ENCODE measurements around the gene MCM9. TPM values are rescaled to one million over a fixed set of nuclear protein-coding genes. Genes with fewer than 3 reads are reported as not detected.

The MCM9 gene
- total and polyA plus RNA-seq, 12 donors, result 1.5 to 7.8 (median 5.2) TPM

DNA sequence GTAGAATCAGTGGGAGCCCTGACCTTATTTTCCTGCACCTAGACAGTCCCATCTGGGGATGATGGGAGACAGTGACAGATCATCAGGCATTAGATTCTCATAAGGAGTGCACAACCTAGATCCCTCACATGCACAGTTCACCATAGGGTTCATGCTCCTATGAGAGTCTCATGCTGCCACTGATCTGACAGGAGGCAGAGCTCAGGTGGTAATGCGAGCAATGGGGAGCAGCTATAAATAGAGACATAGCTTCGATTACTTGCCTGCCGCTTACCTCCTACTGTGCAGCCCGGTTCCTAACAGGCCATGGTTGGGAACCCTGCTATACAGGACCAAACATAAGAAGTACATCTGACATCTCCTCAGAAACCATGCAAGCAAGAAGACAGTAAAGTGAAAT is 72.5 kb downstream of the MCM9 start:
- no peak for TF ChIP-seq CTCF (IDR thresholded peaks at IDR 0.05)
- Histone ChIP-seq H3K27me3 (no peaks in the 10 kb centered on the region), H3K36me3 (no peaks in the 10 kb centered on the region), H3K4me1 (peaks cover 0 to 23% (median 14%) of the 10 kb centered on the region in 9 donors), H3K4me3 (no peak overlapping the region), H3K9me3 (peaks cover 0 to 25% (median 0%) of the 10 kb centered on the region in 11 donors), H3K27ac (no peak overlapping the region)
- no peak for ATAC-seq
- no peak for DNase-seq
- 93 to 94% methylated on average over 4 of the region's 4 CpGs for WGBS, 2 donors
- intact Hi-C loops (cut with DNase I), result no loop called here

DNA sequence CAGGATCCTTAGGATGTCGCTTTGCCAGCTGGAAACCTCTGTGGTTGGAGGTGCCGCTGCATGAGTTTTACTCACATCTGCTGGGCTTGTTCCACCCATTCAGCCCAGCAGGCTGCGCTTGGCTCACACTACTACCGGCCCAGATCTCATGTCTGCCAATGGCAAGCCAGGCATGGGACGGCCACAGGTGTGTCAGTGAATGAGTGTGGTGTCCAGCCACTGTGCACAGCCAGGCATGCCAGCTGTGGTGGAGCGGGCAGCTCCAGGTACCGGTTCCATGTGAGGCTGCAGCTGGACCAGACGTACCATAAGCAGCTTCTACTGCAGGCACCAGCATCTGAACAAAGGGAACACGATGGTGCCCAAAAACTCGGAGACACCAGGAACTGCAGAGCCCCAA is 74.1 kb downstream of the MCM9 start:
- 82 to 92% methylated on average over 10 of the region's 10 CpGs for WGBS, 2 donors

DNA sequence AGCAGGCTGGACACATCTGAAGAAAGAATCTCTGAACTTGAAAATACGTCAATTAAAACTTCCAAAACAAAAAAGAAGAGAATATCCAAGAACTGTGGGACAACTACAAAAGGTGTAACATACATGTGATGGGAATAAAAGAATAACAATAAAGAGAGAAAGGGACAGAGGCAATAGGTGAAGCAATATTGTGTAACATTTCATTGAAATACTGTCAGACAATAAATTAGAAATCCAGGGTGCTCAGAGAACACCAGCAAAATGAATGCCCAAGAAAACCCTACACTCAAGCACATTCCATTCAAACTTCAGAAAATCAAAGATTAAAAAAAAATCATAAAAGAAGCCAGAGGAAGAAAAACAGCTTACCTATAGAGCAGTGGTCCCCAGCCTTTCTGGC is 74.6 kb downstream of the MCM9 start:
- 95 to 100% methylated on average over 1 of the region's 1 CpG for WGBS, 2 donors
- intact Hi-C loops (cut with DNase I), result no loop called here
- no peak for TF ChIP-seq CTCF (IDR thresholded peaks at IDR 0.05)

More for the DNA sequence above, 74.1 kb downstream of the MCM9 start:
- H3K4me1 ChIP-seq, result peaks cover 0 to 23% (median 14%) of the 10 kb centered on the region in 9 donors
- ATAC-seq (peak in 3 of 8 donors; percentile 22 to 39 (median 35)), DNase-seq (no peak)
- intact Hi-C loops (cut with DNase I), result no loop called here
- H3K4me3 ChIP-seq, result no peak overlapping the region
- H3K27ac ChIP-seq, result no peak overlapping the region
- TF ChIP-seq CTCF (IDR thresholded peaks at IDR 0.05), result no peak
- no peaks in the 10 kb centered on the region for H3K36me3 ChIP-seq
- H3K27me3 ChIP-seq, result no peaks in the 10 kb centered on the region
- H3K9me3 ChIP-seq, result peaks cover 0 to 24% (median 0%) of the 10 kb centered on the region in 11 donors

GRCh38 chr6:118859517-118860064 is 75.4 kb downstream of the MCM9 start:
- peaks cover 0 to 14% (median 6%) of the 10 kb centered on the region in 9 donors for H3K4me1 ChIP-seq
- no peak for DNase-seq
- peaks cover 0 to 24% (median 0%) of the 10 kb centered on the region in 11 donors for H3K9me3 ChIP-seq
- H3K4me3 ChIP-seq, result no peak overlapping the region
- peaks cover 0 to 9% (median 0%) of the 10 kb centered on the region in 9 donors for H3K36me3 ChIP-seq
- no peak for ATAC-seq
- no peak overlapping the region for H3K27ac ChIP-seq
- no peaks in the 10 kb centered on the region for H3K27me3 ChIP-seq
- 57 to 77% methylated on average over 3 of the region's 3 CpGs for WGBS, 2 donors
- no peak for TF ChIP-seq CTCF (IDR thresholded peaks at IDR 0.05)
- intact Hi-C loops (cut with DNase I), result no loop called here

More for the DNA sequence above, 74.6 kb downstream of the MCM9 start:
- DNase-seq (no peak), ATAC-seq (no peak)
- Histone ChIP-seq H3K4me1 (peaks cover 0 to 22% (median 14%) of the 10 kb centered on the region in 9 donors), H3K27me3 (no peaks in the 10 kb centered on the region), H3K9me3 (peaks cover 0 to 24% (median 0%) of the 10 kb centered on the region in 11 donors), H3K36me3 (peaks cover 0 to 1% (median 0%) of the 10 kb centered on the region in 9 donors), H3K27ac (no peak overlapping the region), H3K4me3 (no peak overlapping the region)

Measured in heart right ventricle (tissue), 16 donors.